Activated T-cell treated with anti-CD3 and anti-CD28 coated beads for 48 hours (primary cell): ENCODE results near the gene DARS2.
"Not testable (repeated sequence)": the region's sequence is repeated elsewhere in the genome, so short reads cannot be mapped to it uniquely, and the experiment has no call there.

ENCODE experiments used
- DNase-seq: peaks from one replicate; pipeline ENCODE4 v3.0.0-alpha.2; 2020; ENCODE audit warnings: low read depth

The DARS2 gene

DNA sequence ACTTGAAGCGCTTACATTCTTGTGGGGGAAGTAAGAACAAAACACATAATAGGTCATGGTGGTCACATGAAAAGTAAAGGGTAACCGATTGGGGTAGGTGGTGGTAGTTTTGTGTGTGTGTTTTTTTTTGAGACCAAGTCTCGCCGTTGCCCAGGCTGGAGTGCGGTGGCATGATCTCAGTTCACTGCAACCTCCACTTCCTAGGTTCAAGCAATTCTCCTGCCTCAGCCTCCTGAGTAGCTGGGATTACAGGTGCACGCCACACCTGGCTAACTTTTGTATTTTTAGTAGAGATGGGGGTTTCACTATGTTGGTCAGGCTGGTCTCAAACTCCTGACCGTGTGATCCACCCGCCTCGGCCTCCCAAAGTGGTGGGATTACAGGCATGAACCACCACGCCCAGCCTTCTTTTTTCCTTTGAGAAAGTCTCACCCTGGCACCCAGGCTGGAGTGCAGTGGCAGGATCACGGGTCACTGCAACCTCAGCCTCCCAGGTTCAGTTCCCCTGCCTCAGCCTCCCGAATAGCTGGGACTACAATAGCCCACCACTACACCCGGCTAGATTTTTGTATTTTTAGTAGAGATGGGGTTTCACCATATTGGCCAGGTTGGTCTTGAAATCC is 37.8 kb downstream of the DARS2 start:
- peak; percentile 44 for DNase-seq

DNA sequence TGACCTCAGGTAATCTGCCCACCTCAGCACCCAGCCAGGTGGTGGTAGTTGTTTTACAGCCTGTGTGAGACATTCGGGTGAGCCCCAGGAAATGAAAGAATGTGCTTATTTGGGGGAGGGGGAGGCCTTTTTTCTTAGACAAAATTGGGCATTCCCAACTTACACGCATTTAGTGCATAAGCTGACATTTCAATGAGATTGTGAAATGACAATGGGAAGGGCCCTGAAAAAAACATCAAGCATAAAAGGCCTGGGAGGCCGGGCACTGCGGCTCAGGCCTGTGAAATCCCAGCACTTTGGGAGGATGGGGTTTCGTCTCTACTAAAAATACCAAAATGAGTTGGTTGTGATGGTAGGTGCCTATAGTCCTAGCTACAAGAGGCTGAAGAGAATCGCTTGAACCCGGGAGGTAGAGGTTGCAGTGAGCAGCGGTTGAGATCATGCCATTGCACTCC is 38.3 kb downstream of the DARS2 start:
- no peak for DNase-seq

DNA sequence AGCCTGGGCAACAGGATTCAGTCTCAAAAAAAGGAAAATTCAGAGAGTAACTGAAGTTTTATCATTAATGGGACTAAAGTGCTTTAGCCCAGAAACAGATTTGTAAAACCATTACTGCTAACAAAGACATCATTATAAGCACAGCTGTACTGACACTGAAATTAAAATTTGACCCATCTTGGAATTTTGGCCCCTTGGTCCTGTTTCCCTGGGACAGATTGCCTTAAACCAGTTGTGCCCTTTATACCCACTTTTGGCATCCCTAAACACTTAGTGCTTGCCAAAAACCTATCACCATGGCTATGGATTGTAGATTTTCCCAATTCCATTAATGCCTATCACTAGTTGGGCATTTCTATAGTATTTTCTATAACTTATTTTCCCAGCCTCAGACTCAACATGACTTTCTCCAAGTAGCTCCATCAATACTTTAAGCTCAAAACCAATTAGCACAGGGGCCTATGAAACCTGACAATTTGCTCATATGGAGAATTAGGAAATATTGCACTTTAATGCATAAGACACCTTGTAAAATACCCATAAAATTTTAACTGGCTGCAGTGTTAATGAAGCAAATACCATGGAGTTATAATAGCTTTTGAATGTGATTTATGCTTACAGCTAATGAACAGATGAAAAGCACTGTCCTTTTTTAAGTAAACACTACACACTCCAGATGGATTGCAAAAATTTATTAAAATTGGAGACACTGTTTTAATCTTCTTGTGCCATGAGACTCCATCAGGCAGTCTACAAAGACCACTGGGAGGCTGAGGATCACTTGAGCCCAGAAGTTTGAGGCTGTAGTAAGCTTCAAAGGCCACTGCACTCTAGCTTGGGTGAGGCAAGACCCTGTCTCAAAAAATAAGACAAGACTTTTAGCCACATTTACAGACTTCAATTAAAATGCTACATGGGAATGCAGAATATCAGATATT is 39.0 kb downstream of the DARS2 start:
- DNase-seq = no peak

DNA sequence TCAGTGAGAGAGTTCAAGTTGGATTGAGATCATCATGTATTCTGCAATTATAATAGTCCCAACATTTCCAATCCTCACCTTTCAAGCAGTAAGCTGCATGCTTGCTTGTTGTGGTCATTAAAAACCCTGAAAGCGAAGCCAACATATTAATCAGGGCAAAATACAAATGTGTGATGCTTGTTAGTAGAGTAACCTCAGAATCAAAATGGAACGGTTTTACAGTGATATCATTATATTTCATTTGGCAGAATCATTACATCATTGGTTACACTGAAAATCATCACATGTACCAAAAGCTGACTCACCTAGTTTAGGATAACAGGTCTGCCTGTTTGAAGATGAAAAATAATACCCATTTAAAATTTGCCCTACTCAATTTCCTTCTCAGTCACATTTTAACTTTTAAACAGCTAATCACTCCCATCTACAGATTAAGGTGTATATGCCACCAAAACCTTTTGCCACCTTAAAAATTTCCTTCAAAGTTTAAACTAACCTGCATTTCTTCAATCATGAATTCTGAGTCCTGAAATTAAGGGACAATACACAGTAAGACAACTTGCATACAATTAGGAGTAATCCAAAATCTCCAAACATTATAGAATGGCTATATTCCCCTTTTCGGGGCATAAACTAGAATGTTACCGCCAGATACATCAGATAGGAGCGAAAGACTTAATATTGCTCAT is 39.9 kb downstream of the DARS2 start:
- DNase-seq = no peak

DNA sequence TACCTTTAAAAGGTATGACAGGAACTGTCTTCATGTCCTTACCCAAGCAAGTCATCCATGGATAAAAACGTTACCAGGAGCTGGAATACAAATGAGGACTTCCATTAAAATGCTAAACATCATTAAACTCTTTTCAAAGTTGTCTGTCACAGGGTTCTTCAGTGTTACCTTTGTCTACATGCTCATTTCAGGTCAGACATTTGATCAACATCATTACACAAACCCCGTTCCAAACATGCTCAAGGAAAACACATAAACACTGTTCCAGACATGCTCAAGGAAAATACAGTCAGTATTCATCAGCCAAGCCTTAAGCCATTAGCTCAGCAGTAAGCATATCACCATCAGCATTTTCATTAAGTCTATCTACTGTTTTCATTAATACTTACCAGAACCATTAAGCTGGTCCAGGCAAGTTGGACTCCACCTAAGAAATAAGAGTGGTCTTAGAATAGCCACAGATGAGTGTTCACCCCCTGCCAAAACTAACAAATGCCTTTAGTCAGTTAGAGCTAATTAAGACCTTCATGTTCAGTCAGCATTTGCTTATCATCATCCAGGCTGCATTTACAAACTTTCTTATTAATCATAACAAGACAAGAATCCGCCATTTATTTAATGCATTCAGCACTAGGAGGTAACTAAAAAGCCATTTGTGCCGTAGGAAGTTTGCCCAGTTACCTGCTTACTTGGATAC is 41.1 kb downstream of the DARS2 start:
- DNase-seq = no peak

DNA sequence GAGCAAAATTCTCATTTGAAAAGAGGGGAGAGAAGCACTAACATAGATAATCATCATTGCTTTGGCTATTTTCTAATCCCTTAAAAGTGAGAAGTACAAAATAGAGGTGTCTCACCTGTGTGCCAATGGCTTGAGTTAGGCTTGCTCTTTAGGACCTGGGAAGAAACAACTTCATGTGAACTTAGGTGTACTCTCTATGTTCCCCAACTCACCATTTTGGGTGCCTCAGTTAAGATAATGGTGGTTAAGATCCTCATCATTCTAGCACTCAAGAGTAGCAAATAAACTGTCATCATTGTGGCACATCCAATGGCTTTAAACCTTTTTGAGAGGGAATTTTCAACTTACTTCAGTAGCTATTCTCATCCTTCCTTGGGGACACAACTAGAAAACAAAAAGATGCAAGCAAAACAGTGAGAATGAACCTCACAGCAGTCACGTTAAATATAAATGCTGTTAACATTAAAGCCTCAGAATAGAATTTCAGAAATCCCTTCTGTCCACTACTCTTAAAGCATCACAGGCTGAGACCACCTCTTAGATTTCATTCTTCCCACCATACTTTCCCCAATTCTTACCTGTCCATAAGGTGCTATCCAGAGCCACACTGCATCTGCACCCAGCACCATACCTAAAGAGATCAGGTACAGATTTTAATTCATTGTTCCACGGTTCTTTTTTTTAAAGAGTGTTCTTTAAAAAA is 42.1 kb downstream of the DARS2 start:
- no peak for DNase-seq

DNA sequence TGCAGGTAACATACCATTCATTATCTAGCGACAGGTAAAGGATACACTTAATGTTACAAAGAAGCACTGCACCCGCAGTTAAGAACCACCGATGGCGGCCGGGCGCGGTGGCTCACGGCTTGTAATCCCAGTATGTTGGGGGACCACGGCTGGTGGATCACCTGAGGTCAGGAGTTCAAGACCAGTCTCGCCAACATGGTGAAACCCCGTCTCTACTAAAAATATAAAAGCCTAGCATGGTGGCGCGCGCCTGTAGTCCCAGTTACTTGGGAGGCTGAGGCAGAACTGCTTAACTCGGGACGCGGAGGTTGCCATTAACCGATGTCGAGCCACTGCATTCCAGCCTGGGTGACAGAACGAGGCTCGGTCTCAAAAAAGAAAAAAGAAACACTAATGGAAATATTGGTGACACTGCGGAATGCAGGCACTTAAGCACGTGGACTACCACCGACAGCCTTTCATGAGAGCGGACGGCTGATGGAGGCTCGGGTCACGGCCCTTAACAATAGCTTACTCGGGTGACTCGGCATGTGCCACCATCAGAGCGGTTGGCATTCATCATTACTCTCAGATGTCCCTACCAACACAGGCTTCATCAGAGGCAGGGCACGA is 42.8 kb downstream of the DARS2 start:
- peak; percentile 21 for DNase-seq

DNA sequence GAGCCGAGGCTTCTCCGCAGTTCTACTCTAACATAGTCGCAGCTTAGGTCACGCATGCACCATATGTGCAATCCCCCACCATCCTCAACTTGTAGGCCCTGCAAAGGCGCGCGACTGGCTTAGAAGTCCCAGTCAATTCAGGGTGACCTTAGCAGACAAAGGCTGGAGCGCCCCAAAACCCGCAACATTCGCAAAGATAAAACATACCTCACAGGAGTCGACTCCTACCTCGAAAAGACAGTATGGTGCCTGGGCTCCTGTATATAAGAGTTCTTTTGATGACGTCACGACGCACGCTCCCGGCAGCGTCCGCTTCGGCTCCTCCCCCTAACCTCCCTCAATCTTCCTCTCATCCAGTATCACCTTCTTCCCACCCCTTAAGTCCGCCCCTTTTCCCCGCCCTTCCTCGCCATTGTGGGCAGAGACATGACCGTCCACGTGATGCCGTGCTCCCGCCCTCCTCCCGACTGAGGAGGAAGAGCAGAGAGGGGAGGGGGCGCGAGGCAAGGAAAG is 43.3 kb downstream of the DARS2 start, which contains the start of gene GAS5:
Gene GAS5 (minus strand): TSS at position 237 of the 513 bp plus-strand sequence.
- peak; percentile 98 for DNase-seq

DNA sequence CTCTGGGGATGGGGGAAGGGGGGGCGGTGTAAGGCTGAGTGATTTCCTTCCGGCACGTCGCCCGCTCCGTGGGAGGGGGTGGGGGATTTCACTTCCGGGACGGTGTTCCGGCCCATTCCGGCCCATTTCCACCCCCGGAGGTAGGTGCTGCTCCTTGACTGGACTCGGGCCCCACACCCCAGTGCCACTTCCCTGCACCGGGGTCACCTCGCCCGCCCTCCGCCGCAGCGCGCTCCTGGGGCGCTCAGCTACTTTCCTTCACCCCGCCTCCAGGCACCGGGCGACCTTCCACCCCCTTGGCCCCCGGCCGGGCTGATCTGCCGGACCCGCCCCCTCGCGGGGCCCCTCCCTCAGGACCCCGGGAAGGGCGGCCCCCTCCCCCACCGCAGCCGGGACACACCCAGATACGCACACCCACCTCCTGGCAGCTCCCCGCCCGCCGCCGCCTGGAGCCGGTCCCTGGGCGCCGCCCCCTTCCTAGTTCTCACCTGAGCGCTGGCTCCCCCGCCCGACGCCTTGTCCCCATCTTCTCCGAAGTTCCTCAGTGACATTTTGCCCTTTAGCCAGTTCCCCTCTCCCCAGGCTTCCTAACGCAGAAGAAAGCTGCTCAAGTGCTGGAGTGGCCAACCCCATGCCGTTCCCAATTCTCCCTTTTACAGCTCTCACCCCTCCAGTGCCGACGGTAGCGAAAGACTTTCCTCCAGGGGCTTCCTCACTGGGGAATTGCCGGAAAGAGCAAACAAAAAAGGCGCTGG is 44.0 kb downstream of the DARS2 start, which contains the start of gene ZBTB37:
Gene ZBTB37 (plus strand): TSS at position 115 of the 755 bp plus-strand sequence. CDS start 1,846 bp downstream, outside the sequence.
- peak; percentile 94 for DNase-seq

DNA sequence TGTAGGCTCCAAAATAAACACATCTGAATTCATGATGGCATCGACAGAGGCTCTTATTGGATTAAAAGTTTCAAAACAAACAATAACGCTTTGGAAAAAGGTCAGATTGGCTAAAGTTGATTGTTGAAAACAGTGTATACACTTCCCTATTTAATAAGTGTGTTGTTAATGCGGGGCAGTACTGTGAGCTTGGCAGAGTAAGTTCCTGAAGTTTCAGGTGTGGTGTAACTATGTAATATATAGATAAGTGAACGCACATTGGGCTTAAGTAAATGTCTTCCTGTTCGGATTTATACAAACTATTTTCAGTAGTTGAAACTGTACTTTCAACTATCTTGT is 44.5 kb downstream of the DARS2 start:
- no peak for DNase-seq

DNA sequence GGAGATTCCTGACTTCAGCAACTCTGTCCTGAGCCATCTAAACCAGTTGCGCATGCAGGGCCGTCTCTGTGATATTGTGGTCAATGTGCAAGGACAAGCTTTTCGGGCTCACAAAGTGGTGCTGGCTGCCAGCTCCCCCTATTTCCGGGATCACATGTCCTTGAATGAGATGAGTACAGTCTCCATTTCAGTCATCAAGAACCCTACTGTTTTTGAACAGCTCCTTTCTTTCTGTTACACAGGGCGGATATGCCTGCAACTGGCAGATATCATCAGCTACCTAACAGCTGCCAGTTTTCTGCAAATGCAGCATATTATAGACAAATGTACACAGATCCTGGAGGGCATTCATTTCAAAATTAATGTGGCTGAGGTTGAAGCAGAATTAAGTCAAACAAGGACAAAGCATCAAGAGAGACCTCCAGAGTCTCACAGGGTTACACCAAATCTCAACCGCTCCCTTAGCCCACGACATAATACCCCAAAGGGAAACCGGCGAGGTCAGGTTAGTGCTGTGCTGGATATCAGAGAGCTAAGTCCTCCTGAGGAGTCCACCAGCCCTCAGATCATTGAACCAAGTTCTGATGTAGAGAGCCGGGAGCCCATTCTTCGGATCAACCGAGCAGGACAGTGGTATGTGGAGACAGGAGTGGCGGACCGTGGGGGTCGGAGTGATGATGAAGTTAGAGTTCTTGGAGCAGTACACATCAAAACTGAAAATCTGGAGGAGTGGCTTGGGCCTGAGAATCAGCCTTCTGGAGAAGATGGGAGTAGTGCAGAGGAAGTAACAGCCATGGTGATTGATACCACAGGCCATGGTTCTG is 46.0 kb downstream of the DARS2 start:
- DNase-seq = no peak

DNA sequence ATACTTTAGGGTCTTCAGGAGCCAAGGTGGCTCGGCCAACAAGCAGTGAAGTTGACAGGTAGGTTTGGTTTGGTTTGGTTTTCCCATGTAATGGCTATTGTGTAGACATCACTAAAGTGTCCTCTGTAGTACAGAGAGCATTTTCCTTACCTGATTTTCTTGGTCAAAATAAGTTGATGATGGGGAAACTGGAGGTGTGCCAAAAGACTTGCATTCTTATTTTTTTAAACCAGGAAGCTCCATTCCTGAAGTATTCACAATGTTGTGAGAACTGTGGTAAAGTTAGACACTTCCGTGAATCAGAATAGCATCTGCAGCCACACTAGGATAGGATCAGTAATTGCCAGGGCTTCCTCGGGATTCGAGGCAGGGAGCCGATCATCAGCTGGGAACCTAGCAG is 46.6 kb downstream of the DARS2 start:
- no peak for DNase-seq

DNA sequence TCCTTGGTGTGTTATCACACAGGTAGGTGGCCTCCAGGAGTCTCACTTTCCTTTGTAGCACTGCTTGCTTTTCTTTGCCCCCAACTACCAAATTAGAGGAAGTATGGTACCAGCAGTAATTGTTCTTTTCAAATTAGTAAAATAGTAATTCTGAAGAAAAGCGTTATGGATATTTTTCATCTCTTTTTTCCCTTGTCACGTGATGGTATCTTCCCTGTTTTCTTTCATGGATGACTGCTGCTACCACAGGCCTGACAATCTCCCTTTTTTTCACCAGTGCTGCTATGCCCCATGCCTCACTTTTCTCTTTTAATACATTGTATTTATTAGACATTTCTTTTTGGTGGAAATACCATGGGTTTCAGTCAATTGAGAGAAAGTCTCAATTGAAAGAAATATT is 47.0 kb downstream of the DARS2 start:
- no peak for DNase-seq

DNA sequence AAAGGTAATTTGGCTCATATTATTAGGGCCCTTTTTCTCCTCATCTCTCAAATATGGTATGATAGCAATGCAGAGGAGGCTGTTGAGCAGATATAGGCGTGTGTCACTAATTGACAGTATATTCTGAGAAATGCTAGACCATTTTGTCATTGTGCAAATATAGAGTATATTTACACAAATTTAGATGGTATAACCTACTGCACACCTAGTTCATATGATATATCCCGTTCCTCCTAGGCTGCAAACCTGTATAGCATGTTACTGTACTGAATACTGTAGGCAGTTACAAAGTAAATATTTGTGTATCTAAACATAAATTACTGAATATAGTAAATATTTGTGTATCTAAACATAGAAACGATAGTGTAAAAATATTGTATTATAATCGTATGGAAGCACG is 52.3 kb downstream of the DARS2 start:
- DNase-seq = no peak

DNA sequence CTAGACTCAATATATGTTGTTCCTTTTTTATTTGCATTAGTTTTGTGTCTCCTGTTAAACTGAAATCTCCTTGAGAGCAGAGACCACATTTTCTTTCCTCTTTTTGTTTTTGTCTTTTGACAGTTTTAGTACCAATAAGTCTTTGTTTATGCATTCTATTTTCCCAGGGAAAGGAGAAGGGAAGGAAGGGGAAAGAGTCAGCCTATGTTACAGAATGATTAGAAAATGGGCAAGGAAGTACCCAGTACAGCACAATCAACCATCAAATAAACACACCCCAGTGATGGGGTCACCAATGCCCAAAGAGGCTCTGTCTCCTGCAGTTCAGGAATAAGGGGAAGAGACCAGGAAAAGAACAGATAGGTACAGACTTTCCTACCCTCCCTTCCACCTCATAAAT is 53.8 kb downstream of the DARS2 start:
- DNase-seq = no peak

DNA sequence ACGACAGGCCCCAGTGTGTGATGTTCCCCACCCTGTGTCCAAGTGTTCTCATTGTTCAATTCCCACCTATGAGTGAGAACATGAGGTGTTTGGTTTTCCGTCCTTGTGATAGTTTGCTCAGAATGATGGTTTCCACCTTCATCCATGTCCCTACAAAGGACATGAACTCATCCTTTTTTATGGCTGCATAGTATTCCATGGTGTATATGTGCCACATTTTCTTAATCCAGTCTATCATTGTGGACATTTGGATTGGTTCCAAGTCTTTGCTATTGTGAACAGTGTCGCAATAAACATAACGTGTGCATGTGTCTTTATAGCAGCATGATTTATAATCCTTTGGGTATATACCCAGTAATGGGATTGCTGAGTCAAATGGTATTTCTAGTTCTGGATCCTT is 56.6 kb downstream of the DARS2 start:
- DNase-seq = not testable (repeated sequence)

DNA sequence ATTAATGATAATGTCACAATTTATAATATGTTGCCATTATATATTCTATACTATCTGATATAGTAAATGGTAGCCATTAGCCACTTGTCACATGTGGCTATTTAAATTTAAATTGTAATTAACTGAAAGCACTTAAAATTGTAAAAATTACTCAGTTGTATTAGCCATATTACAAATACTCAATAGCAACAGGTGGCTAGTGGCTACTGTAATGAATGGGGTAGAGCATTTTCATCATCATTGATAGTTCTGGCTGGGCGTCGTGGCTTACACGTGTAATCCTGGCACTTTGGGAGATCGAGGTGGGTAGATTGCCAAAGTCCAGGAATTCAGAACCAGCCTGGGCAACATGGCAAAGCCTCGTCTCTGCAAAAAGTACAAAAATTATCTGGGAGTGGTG is 60.2 kb downstream of the DARS2 start:
- no peak for DNase-seq

DNA sequence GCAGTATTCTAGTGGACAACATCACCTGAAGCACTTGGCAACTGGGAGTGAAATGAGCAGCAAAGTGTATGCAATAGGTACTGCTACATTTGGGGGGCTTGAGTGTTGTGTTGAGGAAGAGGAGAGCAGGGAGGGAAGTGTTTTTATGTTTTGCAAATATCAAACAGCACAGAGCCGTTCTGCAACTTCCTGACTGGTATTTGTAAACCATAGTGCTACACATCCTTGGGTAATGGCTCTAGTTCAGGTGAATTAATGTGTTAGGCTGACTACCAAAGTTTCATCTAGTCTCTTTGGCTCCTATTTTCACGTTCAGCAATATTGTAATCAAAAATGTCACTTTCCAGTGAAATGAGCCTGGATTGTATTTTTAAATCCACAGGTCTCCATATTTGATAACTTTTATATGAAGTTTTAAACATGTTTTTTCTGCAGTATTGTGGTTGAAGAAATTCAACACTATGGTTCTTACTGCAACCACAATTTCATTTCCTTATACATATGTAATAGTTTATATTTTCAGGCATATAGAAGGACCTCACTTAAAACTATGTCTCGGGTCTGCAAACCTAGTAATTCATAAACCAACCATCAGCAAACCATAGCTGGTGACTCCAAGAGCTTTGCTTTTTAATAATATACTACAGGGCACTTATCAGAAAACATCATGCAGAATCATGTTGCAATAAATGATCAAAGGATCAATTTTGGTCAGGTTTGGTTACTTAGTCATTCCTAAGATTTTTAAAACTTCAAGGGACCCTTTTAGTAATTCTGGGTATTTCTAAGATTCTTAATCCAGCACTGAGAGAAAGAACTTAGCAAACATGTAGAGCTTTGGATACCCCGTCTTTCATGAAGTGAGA is 62.5 kb downstream of the DARS2 start:
- DNase-seq = no peak
